GM12892 (cell line): Measurements from ENCODE around the gene DHX16.
"Not testable (repeated sequence)": the region's sequence is repeated elsewhere in the genome, so short reads cannot be mapped to it uniquely, and the experiment has no call there.

Experiments used
- POLR2A ChIP-seq: IDR thresholded peaks from 2 replicates; pipeline ENCODE4 v1.6.1; 2011; ENCODE audit warnings: low read depth, low read length, control low read depth
- POLR2AphosphoS5 ChIP-seq: IDR thresholded peaks from 2 replicates; pipeline ENCODE4 v1.6.1; 2011; ENCODE audit warnings: low read depth, low read length, control low read depth
- TAF1 ChIP-seq: IDR thresholded peaks from 2 replicates; pipeline ENCODE4 v1.6.1; 2011; ENCODE audit warnings: low read depth, mild to moderate bottlenecking, control low read depth, low read length, borderline replicate concordance

- TF ChIP-seq POLR2A, POLR2AphosphoS5, TAF1: not testable (repeated sequence)
Measured at GRCh38 chr6:30666300-30666699, 6.5 kb downstream of the DHX16 start.
